Calu3 (cell line): ENCODE data around the gene SSTR3. TPM values are rescaled to one million over a fixed set of nuclear protein-coding genes. Genes with fewer than 3 reads are reported as not detected.

Source experiments
- BruUV-seq: library from RNA; stranded (reverse); fragments of 400-500 nt; replicated peaks from 2 replicates; lab custom pipeline; 2021; lab: Mats Ljungman, UMichigan
- CTCF ChIA-PET: fragments of 300-600 bp; sonication (Branson Sonifier 250); formaldehyde crosslinking; loops from one replicate; lab custom pipeline; 2022; ENCODE audit warnings: antibody characterized with exemption; lab: Charles Lee
- DNase-seq: peaks from one replicate; pipeline ENCODE4 v3.0.0; 2022
- H3K27ac Mint-ChIP-seq: one replicate; pipeline ENCODE4 v1.8.0; 2022; ENCODE audit warnings: mixed read lengths; ENCODE audit not compliant: unreplicated experiment
- H3K27me3 Mint-ChIP-seq: one replicate; pipeline ENCODE4 v1.8.0; 2022; ENCODE audit warnings: mixed read lengths; ENCODE audit not compliant: unreplicated experiment
- H3K36me3 Mint-ChIP-seq: one replicate; pipeline ENCODE4 v1.8.0; 2022; ENCODE audit warnings: mild to moderate bottlenecking, moderate library complexity, mixed read lengths; ENCODE audit not compliant: insufficient read depth, unreplicated experiment
- H3K4me1 Mint-ChIP-seq: one replicate; pipeline ENCODE4 v1.8.0; 2022; ENCODE audit warnings: mild to moderate bottlenecking, low read depth, mixed read lengths; ENCODE audit not compliant: unreplicated experiment
- H3K4me3 Mint-ChIP-seq: one replicate; pipeline ENCODE4 v1.8.0; 2022; ENCODE audit warnings: mild to moderate bottlenecking, low read depth, moderate library complexity, mixed read lengths; ENCODE audit not compliant: unreplicated experiment
- H3K9me3 Mint-ChIP-seq: one replicate; pipeline ENCODE4 v1.8.0; 2022; ENCODE audit warnings: low read depth, mixed read lengths; ENCODE audit not compliant: unreplicated experiment
- intact Hi-C: fragments of 100-400 bp; cut with micrococcal nuclease; formaldehyde crosslinking; loops from one replicate; pipeline ENCODE4 v1.10.0; 2022; ENCODE audit not compliant: unreplicated experiment
- total RNA-seq: library from RNA; stranded (reverse); gene quantifications from 2 replicates; pipeline ENCODE4 v1.2.3, GENCODE V29; 2022
- TF ChIP-seq, protein P1 (sequence below): fragments of 200-600 bp; IDR thresholded peaks from one replicate; pipeline ENCODE4 v1.8.0; 2022; ENCODE audit warnings: antibody characterized with exemption; ENCODE audit not compliant: unreplicated experiment

SSTR3 gene
- total RNA-seq, 1 experiment from 2014 or later: not detected

DNA sequence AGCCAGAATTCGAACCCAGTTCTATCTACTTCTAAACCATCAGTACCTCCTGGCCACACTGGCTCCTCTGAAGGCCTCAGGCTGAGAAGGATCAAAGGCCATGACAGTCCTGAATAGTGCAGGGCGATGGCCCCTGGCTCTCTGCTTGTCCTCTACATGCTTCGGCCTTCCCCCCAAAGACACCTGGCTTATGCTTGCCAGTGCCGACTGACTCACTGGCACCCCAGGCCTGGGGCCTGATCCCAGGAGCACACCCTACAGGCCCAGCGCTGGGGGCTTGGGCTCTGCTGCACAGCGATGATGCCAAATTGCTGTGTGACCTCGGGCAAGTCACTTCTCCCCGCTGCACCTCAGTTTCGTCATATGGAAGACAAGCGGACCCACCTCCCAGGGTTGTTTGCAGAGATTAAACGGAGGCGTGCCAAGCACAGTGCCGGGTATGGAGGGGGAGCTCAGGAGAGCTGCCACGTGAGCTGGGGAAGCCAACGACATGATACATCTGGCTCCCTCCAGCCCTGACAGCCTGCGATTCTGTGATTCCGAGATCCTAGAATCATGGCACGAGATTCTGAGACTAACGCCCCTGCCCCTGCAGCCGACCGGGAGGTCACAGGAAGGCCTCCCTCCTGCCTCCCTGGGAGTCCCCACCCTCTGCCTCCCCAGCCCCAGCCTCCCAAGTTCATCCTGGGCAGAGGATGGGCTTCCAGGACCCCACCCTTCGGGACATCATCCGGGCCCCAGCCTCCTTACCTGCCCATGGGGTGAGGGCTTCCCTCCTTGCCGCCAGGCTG, 1.0 kb downstream of the SSTR3 start:
- H3K4me3 Mint-ChIP-seq: no peak overlapping the region
- H3K4me1 Mint-ChIP-seq: no peaks in the 10 kb centered on the region
- BruUV-seq: no TSS peak
- no peaks in the 10 kb centered on the region for H3K36me3 Mint-ChIP-seq
- peaks cover 73% of the 10 kb centered on the region for H3K27me3 Mint-ChIP-seq
- H3K27ac Mint-ChIP-seq: no peak overlapping the region
- H3K9me3 Mint-ChIP-seq: no peaks in the 10 kb centered on the region
- TF ChIP-seq, protein P1, sequence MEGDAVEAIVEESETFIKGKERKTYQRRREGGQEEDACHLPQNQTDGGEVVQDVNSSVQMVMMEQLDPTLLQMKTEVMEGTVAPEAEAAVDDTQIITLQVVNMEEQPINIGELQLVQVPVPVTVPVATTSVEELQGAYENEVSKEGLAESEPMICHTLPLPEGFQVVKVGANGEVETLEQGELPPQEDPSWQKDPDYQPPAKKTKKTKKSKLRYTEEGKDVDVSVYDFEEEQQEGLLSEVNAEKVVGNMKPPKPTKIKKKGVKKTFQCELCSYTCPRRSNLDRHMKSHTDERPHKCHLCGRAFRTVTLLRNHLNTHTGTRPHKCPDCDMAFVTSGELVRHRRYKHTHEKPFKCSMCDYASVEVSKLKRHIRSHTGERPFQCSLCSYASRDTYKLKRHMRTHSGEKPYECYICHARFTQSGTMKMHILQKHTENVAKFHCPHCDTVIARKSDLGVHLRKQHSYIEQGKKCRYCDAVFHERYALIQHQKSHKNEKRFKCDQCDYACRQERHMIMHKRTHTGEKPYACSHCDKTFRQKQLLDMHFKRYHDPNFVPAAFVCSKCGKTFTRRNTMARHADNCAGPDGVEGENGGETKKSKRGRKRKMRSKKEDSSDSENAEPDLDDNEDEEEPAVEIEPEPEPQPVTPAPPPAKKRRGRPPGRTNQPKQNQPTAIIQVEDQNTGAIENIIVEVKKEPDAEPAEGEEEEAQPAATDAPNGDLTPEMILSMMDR: no peak
- CTCF ChIA-PET: no interaction called here
- intact Hi-C loops: no loop called here
- no peak for DNase-seq

- Mint-ChIP-seq H3K9me3 (no peaks in the 10 kb centered on the region), H3K4me1 (no peaks in the 10 kb centered on the region), H3K4me3 (no peak overlapping the region), H3K36me3 (no peaks in the 10 kb centered on the region), H3K27me3 (peaks cover 65% of the 10 kb centered on the region), H3K27ac (no peak overlapping the region)
- intact Hi-C loops: no loop called here
- BruUV-seq: no TSS peak
- TF ChIP-seq, protein P1: no peak
- CTCF ChIA-PET: no interaction called here
- DNase-seq: no peak
Measured at GRCh38 chr22:37210041-37210803, 2.1 kb downstream of the SSTR3 start.

DNA sequence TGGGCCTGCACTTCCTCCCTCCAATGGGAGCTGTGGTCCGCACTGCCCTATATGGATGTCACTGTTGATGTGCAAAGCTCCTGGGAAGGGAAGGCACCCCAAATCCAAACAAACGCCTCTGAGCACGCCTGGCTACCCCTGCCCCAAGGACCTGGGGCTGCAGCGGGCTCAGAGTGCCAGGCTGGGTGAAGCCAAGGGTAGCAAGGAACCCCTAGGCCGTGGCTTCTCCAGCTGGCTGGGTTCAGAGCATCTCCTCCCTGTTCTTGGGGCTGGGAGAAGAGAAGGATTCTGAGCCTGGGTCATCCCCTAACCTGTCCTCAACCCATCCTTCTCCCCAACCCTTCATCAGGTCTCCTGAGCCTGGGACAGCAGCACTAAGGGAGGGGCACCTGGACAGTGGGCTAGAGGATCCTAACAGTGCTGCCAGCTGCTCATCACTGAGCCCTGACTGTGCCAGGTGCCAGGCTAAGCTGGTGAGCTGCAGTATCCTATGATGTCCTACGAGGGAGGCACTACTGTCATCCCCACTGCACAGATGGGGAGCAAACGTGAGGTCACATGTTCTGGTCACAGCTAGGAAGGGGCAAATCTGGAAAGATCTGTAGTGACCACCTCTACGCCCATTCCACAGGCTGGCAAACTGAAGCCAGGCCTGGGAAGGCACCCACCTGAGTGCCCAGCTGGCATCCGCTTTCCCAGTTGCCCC, 3.0 kb downstream of the SSTR3 start:
- H3K4me3 Mint-ChIP-seq: no peak overlapping the region
- no peaks in the 10 kb centered on the region for H3K4me1 Mint-ChIP-seq
- TF ChIP-seq, protein P1: no peak
- H3K27ac Mint-ChIP-seq: no peak overlapping the region
- peaks cover 56% of the 10 kb centered on the region for H3K27me3 Mint-ChIP-seq
- intact Hi-C loops: no loop called here
- H3K9me3 Mint-ChIP-seq: no peaks in the 10 kb centered on the region
- H3K36me3 Mint-ChIP-seq: no peaks in the 10 kb centered on the region
- no TSS peak for BruUV-seq
- DNase-seq: no peak
- CTCF ChIA-PET: no interaction called here

- no peaks in the 10 kb centered on the region for H3K9me3 Mint-ChIP-seq
- H3K27me3 Mint-ChIP-seq: peaks cover 49% of the 10 kb centered on the region
- DNase-seq: no peak
- no peak overlapping the region for H3K27ac Mint-ChIP-seq
- TF ChIP-seq, protein P1: no peak
- no peaks in the 10 kb centered on the region for H3K4me1 Mint-ChIP-seq
- no TSS peak for BruUV-seq
- H3K4me3 Mint-ChIP-seq: no peak overlapping the region
- intact Hi-C loops: no loop called here
- no peaks in the 10 kb centered on the region for H3K36me3 Mint-ChIP-seq
- CTCF ChIA-PET: interaction anchor here (0.7 kb wide), 1 partner anchor 9 kb away, joined by 3 read pairs; no protein-coding TSS in a partner anchor
Measured at GRCh38 chr22:37208401-37209139, 3.7 kb downstream of the SSTR3 start.
